OCI-LY7 (cell line): ENCODE measurements around the gene ITGB6.

Source experiments
- EZH2phosphoT487 ChIP-seq: fragments of 200-600 bp; sonication (generic); IDR thresholded peaks from 2 replicates; pipeline ENCODE4 v1.6.1; 2018; ENCODE audit warnings: low read depth, borderline replicate concordance, mild to moderate bottlenecking, mixed run types, antibody characterized with exemption, low read length, moderate library complexity, mixed read lengths
- TF ChIP-seq, protein P1 (sequence below): fragments of 200-600 bp; sonication (generic); conservative IDR thresholded peaks from 2 replicates; pipeline ENCODE4 v1.5.1; 2014; ENCODE audit warnings: mild to moderate bottlenecking, antibody characterized with exemption, low read length, moderate library complexity, mixed read lengths

DNA sequence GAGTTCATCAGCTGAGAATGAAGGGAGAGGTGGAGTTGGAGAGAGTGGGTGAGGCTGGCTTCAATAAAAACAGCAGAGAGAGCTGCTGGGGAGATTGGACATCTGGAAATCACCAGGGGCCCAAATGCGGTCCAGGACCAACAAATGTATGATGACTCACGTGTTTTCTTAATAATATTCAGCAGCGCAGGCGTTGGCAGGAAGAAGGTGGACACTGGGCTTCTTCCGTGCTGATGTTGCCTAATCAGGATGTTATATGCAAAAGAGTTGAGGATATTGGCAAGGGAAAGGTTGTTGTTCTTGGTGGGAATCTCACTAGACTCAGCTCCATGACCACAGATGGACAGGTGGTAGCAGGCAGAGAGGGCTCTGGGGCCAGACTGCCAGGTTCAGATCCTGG is 124.9 kb downstream of the ITGB6 start:
- TF ChIP-seq, protein P1, sequence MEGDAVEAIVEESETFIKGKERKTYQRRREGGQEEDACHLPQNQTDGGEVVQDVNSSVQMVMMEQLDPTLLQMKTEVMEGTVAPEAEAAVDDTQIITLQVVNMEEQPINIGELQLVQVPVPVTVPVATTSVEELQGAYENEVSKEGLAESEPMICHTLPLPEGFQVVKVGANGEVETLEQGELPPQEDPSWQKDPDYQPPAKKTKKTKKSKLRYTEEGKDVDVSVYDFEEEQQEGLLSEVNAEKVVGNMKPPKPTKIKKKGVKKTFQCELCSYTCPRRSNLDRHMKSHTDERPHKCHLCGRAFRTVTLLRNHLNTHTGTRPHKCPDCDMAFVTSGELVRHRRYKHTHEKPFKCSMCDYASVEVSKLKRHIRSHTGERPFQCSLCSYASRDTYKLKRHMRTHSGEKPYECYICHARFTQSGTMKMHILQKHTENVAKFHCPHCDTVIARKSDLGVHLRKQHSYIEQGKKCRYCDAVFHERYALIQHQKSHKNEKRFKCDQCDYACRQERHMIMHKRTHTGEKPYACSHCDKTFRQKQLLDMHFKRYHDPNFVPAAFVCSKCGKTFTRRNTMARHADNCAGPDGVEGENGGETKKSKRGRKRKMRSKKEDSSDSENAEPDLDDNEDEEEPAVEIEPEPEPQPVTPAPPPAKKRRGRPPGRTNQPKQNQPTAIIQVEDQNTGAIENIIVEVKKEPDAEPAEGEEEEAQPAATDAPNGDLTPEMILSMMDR, result no peak
- no peak for TF ChIP-seq EZH2phosphoT487
